Stimulated activated naive CD8-positive, alpha-beta T cell treated with anti-CD3 and anti-CD28 coated beads, Interleukin-15, Interleukin-2, amounts not matched to agents 100 U/mL and 50 U/mL, for 24 hours (primary cell): Measurements from ENCODE around the gene NAALAD2.
"Not testable (repeated sequence)": the region's sequence is repeated elsewhere in the genome, so short reads cannot be mapped to it uniquely, and the experiment has no call there.

Source experiments
- ATAC-seq: fragments of 150-1000 bp; cut with Tn5 transposase; one replicate; pipeline ENCODE4 v1.10.0; 2021
- DNase-seq: peaks from one replicate; pipeline ENCODE4 v3.0.0; 2021

NAALAD2 gene

DNA sequence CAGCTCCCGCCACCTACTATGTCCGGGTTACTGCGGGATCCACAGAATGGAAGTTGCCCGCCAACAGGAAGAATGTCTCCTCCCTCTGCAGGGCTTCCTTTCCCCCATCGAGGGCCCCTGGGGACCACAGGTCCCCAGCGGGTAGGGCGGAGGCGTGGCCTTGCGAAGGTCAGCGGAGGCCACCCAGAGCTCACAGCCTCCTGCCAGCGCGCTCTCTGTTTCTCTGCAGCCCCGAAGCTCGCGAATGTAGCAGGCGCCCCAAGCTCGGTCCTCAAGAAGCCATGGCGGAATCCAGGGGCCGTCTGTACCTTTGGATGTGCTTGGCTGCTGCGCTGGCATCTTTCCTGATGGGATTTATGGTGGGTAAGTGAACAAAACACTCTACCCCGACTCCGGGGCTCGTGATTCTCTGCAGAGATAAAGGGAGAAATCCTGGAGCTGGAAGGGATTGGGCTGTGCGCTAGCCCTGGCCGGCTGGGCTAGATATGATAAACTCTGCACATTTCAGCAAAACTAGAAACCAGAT lies at the start of gene NAALAD2:
Gene NAALAD2 (plus strand): TSS at position 186 of the 526 bp plus-strand sequence. CDS start 96 bp downstream, at position 282.
- DNase-seq (peak; percentile 12), ATAC-seq (no peak)

DNA sequence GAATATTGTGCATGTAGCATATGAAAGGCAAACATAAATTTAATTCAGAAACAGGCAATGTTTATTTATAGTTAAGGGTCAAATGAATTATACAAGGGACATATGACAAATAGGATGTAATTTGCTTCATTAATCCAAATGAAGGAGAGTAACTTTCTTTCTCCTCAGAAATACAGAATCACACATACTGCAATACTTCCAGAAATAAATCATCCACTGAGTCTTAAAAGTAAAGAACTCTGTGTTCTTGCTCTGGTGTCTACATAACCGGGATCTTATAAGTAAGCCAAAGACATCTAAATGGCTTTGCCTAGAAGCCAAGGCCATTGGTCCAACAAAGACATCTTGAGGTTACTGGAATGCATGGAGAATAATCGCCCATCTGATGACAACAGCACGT lies 48.8 kb upstream of the NAALAD2 start, which contains the start of gene UBTFL1:
Gene UBTFL1 (plus strand): TSS at position 301 of the 400 bp plus-strand sequence. CDS start 0 bp downstream, at position 301.
- DNase-seq, ATAC-seq: not testable (repeated sequence)

DNA sequence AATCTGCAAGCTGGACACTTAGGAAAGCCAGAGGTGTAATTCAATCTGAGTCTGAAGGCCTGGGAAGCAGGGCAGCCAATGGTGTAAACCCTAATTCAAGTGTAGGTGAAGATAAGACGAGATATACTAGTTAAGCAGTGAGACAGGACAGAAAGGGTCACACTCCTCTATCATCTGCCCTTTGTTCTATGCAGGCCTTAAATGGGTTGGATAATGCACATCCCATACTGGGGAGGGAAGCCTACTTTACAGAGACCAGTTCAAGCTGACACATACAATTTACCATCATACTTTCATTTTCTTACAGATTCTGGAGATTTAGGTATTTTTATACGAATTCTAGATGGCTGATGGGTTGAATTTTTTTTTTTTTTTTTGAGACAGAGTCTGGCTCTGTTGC lies 45.7 kb upstream of the NAALAD2 start:
- ATAC-seq, DNase-seq: not testable (repeated sequence)

DNA sequence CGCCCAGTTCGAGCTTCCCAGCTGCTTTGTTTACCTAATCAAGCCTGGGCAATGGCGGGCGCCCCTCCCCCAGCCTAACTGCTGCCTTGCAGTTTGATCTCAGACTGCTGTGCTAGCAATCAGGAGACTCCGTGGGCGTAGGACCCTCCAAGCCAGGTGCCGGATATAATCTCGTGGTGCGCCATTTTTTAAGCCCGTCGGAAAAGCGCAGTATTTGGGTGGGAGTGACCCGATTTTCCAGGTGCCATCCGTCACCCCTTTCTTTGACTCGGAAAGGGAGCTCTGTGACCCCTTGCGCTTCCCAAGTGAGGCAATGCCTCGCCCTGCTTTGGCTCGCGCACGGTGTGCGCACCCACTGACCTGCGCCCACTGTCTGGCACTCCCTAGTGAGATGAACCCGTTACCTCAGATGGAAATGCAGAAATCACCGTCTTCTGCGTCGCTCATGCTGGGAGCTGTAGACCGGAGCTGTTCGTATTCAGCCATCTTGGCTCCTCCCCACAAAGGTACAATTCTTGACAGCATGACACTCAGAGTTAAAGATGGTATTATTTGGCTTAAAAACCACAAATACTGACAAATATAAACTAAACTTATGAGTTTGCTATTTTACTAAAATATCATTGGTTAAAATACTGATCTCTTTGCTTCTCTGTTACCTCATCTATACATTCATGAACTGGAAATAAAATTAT lies 39.1 kb upstream of the NAALAD2 start:
- not testable (repeated sequence) for DNase-seq, ATAC-seq

DNA sequence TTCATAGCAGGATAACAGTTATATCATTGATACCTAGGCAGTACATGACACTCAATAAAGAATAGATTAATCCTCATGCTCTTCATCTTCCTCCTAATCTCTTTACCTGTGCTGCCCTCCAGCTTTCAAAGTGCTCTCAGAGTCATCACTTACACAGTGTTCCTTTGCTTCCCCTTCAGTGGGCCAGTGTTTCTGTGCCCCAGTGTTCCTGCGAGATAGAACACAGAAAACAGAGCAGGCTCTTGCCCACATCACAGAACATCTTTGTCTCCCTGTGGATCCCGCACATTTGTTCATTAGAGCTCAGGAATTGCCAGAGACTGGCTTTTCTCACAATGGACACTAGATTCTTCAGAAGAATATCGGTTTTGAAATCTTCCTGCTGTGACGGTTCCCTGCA lies 36.2 kb upstream of the NAALAD2 start:
- not testable (repeated sequence) for DNase-seq, ATAC-seq

DNA sequence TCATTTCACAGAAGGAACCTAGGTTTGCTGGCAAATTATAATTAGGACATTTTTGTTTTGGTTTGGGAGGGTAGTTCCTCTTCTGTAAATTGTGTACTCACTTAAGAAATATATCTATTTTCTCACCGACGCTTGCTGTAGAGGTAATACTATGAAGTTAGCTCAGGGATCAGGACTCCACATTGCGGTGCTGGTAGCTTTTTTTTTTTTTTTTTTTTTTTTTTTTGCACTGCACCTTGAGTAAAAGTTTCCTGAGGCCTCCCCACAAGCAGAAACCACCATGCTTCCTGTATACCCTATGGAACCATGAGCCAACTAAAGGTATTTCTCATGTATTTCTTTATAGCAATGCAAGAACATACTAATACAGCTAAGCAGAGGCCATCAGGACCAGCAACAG lies 34.0 kb upstream of the NAALAD2 start:
- ATAC-seq = no peak
- DNase-seq = no peak

DNA sequence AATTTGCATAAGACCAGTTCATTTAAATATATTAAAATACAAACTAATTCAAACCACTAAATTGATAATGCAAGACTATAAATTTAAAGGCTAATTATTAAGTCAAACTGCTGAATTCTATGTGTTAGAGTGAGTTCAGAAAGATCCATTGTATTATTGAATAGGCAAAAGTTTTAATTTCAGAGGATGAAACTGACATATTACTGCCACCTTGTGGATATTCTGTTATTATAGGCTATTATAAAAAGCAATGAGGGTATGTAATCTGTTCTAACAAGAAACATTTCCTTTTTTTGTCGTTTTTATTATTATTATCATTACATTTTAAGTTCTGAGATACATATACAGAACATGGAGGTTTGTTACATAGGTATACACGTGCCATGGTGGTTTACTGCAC lies 20.9 kb upstream of the NAALAD2 start:
- no peak for DNase-seq
- ATAC-seq = no peak

DNA sequence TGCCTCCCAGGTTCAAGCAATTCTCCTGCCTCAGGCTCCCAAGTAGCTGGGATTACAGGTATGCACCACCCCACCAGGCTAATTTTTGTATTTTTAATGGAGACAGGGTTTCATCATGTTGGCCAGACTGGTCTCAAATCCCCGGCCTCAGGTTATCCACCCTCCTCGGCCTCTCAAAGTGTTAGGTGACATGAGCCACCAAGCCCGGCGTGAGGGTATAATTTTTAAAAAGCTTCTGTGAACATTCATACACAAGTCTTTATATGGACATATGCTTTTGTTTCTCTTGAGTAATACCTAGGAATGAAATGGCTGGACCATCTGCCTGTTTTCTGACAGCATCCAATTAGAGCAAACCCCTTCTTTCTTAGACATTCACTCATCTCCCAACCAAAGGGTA lies 14.3 kb upstream of the NAALAD2 start:
- ATAC-seq (no peak), DNase-seq (no peak)

DNA sequence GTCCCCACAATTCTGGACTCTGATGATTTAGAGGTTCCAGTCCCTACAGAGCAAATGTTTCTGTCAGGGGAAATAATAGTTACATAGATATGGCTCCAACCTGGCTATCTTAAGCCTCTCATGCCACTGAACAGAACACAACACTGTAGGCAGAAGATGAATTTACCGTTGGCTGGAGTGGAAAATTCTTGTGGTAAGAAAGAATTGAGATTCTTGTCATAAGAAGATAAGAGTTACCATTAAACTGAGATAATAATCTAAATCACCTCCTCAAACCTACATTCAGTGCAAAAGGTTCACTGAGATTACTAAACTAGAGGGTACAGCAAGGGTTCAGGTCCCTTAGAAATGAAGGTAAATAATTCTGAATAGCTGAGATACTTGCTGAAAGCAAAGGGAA lies 10.1 kb upstream of the NAALAD2 start:
- DNase-seq (no peak), ATAC-seq (no peak)

DNA sequence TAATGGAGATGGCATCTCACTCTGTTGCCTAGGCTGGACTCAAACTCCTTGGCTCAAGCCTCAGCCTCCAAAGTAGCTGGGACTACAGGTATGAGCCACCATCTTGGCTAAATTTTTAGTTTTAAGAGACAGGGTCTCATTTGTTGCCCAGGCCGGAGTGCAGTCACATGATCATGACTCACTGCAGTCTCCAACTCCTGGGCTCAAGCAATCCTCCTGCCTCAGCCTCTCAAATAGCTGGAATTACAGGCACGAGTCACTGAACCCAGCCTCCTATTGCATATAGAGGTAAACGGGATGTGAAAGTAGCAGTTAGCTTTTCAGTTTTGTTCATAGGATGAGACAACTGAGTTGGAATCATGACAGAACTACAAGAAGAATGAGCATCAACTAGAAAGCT lies 9.5 kb upstream of the NAALAD2 start:
- no peak for DNase-seq
- ATAC-seq = no peak

DNA sequence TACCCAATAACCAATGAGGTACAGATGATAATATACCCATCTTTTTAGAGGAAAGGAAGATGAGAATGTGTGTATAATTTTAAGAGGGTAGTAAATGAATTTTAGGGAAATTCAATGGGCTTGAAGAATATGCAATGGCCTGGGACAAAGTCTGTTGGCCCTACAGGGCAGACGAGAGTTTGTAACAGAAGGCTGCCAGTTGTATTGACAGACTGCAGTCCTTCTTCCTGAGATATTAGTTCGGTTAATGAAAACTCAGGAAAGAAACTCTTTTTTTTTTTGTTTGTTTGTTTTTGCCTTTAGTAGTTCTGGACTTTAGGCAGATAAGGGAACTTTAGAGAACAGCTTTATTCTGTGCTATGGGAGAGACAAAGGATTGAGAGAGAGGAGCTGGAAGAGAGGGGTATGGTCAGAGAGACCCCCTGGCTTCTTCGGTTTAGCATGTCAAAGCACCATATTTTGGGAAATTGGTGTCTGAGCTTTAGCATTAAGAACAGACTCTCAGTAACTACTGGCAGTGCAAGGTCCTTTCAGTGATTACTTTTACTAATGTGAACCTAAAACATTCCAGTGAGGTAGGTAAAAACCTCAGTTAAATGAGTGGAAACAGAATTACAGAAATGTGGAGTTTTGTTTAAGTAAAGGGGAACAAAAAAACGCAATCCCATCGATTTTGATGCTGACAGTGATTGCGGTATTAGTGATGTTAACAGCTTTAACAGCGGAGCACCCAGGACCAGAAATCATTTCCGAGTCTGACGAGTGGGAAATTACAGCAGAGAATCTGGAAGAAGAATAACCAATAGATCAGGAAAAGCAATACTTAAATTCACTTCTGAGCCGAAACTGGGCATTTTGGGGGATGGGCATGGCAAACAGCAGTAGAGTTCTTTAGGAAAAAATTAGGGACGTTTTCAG lies 644 bp upstream of the NAALAD2 start:
- DNase-seq = no peak
- ATAC-seq = no peak

DNA sequence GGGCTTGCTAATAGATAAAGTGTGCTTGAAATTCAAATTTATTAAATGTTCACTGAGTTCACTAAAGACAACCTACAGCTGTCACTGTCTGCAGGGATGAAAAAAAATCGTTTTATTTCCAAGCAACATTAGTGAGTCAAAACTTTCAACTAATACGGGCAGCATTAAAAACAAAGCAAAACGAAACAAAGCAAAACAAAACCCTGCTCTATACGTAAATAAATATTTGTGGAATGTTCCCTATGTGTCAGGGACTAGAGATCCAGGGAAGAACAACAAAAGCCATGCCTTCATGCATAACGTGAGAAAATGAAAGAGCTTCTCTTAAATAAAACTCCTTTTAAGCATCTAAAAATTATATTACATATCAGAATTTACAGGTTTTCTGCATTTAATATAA lies 553 bp downstream of the NAALAD2 start:
- ATAC-seq (no peak), DNase-seq (no peak)

DNA sequence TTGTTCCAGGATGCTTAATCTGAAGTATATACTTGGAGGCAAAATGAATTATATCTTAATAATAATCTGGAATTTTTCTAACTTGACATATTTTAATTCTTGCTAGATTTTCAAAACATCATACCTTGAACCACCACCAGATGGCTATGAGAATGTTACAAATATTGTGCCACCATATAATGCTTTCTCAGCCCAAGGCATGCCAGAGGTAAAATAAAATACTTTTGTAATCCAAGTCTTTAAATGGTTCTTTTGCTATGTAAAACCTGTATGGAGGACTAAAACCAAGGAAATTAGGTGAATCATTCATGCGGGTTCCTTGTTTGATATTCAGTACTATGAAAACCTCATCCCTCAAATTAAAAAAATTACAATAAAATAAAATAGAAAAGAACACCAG lies 14.4 kb downstream of the NAALAD2 start:
- ATAC-seq = no peak

DNA sequence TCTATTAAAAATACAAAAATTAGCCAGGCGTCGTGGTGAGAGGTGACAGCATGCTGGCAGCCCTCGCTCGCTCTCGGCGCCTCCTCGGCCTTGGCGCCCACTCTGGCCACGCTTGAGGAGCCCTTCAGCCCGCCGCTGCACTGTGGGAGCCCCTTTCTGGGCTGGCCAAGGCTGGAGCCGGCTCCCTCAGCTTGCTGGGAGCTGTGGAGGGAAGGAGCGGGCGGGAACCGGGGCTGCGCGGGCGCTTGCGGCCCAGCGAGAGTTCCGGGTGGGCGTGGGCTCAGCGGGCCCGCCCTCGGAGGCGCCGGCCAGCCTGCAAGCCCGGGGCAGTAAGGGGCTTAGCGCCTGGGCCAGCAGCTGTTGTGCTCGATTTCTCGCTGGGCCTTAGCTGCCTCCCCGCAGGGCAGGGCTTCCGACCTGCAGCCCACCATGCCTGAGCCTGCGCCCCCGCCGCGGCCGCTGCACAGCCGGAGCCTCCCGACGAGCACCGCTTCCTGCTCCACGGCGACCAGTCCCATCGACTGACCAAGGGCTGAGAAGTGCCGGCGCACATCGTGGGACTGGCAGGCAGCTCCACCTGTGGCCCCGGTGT lies 32.6 kb downstream of the NAALAD2 start:
- ATAC-seq, DNase-seq: not testable (repeated sequence)

More for the DNA sequence above, 14.4 kb downstream of the NAALAD2 start:
- no peak for DNase-seq

DNA sequence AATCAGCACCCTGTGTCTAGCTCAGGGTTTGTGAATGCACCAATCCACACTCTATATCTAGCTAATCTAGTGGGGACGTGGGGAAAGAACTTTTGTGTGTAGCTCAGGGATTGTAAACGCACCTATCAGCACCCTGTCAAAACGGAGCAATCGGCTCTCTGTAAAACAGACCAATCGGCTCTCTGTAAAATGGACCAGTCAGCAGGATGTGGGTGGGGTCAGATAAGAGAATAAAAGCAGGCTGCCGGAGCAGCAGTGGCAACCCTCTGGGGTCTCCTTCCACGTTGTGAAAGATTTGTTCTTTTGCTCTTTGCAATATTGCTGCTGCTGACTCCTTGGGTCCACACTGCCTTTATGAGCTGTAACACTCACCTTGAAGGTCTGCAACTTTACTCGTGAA lies 33.2 kb downstream of the NAALAD2 start:
- not testable (repeated sequence) for ATAC-seq, DNase-seq

DNA sequence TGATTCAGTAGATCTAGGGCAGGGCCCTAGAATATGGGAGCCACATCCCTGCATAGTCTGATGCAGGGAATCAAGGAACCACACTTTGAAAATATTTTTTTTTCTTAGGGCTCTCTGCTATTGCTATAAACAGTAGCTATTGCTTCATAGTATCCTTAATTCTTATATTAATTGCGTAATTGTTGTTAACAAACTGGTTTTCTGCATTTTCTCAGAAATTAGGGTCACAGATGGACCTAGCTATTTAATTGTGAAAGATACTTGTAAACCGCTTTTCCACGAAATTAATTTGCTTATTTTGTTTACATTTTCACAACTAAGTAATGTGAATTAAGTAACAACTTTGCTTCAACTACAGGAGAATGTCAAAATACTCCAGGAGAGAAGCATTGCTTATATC lies 34.1 kb downstream of the NAALAD2 start:
- no peak for ATAC-seq
- DNase-seq = no peak

DNA sequence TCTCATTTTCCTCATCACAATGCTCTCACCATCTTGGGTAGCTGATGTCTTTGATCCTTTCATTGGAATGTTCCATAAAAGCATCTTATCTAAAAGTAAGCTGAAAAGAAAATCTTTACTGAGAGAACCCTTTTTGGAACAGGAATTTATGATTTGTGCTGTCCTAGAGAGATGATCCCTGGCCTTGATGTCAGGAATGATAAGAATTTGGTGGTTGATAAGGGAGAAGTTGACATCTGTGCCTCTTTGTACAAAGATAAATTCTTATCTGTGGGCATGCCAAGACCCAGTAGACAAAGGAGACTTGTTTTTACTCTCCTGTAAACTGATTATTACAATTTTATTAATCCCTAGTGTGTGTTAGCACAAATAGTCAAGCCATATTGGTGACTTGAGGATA lies 36.9 kb downstream of the NAALAD2 start:
- DNase-seq (no peak), ATAC-seq (no peak)

DNA sequence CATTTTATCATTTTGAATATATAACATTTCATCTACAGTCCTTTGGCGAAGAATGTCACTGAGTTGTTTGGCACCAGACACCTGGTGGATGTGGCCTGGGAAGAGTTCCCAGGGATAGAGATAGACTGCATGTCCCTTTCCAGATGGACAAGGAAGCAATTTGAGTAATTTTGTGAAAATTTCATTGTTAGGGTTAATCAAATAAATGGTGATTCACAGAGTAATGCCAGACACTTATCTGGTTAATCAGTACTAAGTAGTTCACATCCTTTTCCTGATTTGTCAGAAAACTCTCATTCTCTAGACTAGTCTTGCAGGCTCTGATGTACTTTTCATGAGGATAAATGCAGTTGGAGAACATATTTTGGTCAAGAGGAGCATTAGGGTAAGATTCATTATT lies 41.6 kb downstream of the NAALAD2 start:
- no peak for ATAC-seq

DNA sequence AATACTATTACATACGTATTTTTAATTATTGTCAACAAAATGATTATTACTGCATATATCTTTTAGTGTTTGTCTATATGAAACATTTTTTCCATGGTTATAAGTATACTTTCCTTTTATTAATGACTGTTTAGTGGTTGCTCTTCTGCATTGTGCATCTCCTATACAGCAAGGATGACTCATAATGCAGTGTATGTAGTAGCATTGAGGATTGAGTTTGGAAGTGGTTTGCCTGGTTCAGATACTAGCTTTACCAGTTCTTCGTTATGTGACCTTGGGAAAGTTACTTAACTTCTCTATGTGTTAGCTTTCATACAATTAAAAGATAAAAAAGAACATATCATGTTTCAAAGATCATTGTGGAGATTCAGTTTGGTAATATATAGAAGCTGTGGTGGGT lies 44.3 kb downstream of the NAALAD2 start:
- ATAC-seq = no peak
- DNase-seq = no peak

More for the DNA sequence above, 41.6 kb downstream of the NAALAD2 start:
- DNase-seq = no peak

DNA sequence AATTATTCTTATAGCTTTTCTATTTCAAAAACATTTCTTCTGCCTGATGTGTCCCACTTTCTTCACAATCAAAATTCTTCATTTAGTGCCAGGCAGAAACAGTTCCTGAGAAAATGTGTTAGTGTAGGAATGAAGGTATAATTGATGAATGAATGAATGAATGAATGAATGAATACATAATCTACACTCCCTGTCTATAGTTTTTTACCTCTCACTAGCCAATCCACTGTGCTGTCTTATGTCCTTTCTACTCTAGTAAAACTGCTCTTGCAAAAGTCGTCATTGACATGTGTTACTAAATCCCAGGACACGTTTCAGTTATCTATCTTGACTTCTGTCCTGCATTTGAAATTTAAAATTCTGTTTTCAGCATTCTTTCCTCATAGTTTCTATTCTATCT lies 45.5 kb downstream of the NAALAD2 start:
- no peak for DNase-seq
- ATAC-seq = no peak

DNA sequence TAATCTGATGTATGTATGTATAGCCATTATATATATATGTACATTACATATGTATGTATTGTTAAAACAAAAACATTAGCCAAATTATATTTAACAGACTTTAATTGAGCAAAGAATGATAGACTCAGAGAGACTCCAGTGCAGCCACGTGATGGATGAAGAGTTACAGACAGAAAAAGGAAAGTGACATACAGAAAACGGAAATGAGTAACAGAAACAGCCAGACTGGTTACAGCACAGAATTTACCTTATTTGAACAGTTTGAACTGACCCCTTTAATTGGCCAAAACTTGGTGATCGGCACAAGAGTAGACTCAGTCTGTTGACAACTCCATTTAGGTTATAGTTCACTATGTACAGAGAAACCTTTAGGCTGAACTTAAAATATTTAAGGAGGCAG lies 53.4 kb downstream of the NAALAD2 start:
- ATAC-seq (no peak), DNase-seq (no peak)

DNA sequence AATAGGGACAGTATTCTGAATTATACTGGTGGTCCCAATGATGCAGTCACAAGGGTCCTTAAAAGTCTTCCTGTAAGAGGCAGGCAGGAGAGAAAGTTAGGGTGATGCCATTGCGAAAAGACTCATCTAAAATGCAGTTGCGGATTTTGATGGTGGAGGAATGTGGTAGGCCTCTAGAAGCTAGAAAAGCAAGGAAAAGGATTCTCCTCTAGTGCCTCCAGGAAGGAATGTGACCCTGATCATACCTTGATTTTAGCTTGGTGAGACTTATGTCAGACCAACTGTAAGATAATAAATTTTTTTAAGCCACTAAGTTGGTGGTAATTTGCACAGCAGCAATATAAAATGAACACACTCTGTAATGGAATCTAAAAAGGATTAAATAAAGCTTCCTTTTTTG lies 54.5 kb downstream of the NAALAD2 start:
- ATAC-seq = no peak

More for the DNA sequence above, 54.5 kb downstream of the NAALAD2 start:
- DNase-seq = no peak
